GM21526 (cell line): Measurements from ENCODE around the gene BMP7.

ENCODE experiments used
- ATAC-seq: cut with Tn5 transposase; IDR thresholded peaks from one replicate; pipeline ENCODE4 v1.9.1; 2021; ENCODE audit warnings: moderate library complexity; ENCODE audit not compliant: unreplicated experiment, low FRiP score

BMP7 gene

GRCh38 chr20:57266291-57267157 is at the start of gene BMP7:
BMP7 (minus strand) TSS chr20:57266641; CDS start chr20:57266122, 519 bp downstream.
- ATAC-seq, result no peak

- no peak for ATAC-seq
These were observed 49.6 kb upstream of the BMP7 start for GRCh38 chr20:57315976-57316480.

GRCh38 chr20:57315083-57315975 is 48.9 kb upstream of the BMP7 start:
- ATAC-seq, result no peak

- no peak for ATAC-seq
These were observed 47.5 kb upstream of the BMP7 start for GRCh38 chr20:57313951-57314350.

GRCh38 chr20:57313230-57313629 is 46.8 kb upstream of the BMP7 start:
- ATAC-seq, result no peak

- no peak for ATAC-seq
These were observed 45.7 kb upstream of the BMP7 start for GRCh38 chr20:57312138-57312537.

- no peak for ATAC-seq
These were observed 44.5 kb upstream of the BMP7 start for GRCh38 chr20:57310821-57311514.

- no peak for ATAC-seq
These were observed 43.2 kb upstream of the BMP7 start for GRCh38 chr20:57309544-57310115.

GRCh38 chr20:57308451-57309271 is 42.2 kb upstream of the BMP7 start:
- ATAC-seq, result no peak

- ATAC-seq, result no peak
These were observed 40.3 kb upstream of the BMP7 start for GRCh38 chr20:57306747-57307146.

- ATAC-seq, result no peak
These were observed 34.6 kb upstream of the BMP7 start for GRCh38 chr20:57301026-57301425.

- no peak for ATAC-seq
These were observed 32.0 kb upstream of the BMP7 start for GRCh38 chr20:57298457-57298856.

GRCh38 chr20:57294550-57294949 is 28.1 kb upstream of the BMP7 start:
- ATAC-seq, result no peak

- ATAC-seq, result no peak
These were observed 27.6 kb upstream of the BMP7 start for GRCh38 chr20:57293995-57294394.

GRCh38 chr20:57292611-57293010 is 26.2 kb upstream of the BMP7 start:
- ATAC-seq, result no peak

- no peak for ATAC-seq
These were observed 25.3 kb upstream of the BMP7 start for GRCh38 chr20:57291694-57292093.

GRCh38 chr20:57291003-57291402 is 24.6 kb upstream of the BMP7 start:
- no peak for ATAC-seq

- ATAC-seq, result no peak
These were observed 23.7 kb upstream of the BMP7 start for GRCh38 chr20:57290178-57290484.

GRCh38 chr20:57289391-57290177 is 23.1 kb upstream of the BMP7 start:
- no peak for ATAC-seq
